ENCODE data around the gene MRPL3. TPM values are rescaled to one million over a fixed set of nuclear protein-coding genes. Genes with fewer than 3 reads are reported as not detected.

MRPL3 gene
- total RNA-seq, 4 donors from 2014 or later = 63.7 to 137 (median 114) TPM

- Histone ChIP-seq H3K27ac (no peak overlapping the region), H3K4me3 (no peak overlapping the region), H3K27me3 (no peaks in the 10 kb centered on the region), H3K4me1 (no peaks in the 10 kb centered on the region), H3K9me3 (no peaks in the 10 kb centered on the region), H3K36me3 (no peaks in the 10 kb centered on the region)
- intact Hi-C loops (cut with DNase I; ENCODE audit: low total_unique reads) = no loop called here
- no peak for DNase-seq
- TF ChIP-seq POLR2A (IDR thresholded peaks at IDR 0.05) = no peak
- TF ChIP-seq, protein P1, sequence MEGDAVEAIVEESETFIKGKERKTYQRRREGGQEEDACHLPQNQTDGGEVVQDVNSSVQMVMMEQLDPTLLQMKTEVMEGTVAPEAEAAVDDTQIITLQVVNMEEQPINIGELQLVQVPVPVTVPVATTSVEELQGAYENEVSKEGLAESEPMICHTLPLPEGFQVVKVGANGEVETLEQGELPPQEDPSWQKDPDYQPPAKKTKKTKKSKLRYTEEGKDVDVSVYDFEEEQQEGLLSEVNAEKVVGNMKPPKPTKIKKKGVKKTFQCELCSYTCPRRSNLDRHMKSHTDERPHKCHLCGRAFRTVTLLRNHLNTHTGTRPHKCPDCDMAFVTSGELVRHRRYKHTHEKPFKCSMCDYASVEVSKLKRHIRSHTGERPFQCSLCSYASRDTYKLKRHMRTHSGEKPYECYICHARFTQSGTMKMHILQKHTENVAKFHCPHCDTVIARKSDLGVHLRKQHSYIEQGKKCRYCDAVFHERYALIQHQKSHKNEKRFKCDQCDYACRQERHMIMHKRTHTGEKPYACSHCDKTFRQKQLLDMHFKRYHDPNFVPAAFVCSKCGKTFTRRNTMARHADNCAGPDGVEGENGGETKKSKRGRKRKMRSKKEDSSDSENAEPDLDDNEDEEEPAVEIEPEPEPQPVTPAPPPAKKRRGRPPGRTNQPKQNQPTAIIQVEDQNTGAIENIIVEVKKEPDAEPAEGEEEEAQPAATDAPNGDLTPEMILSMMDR (IDR thresholded peaks at IDR 0.05) = no peak
These were observed 25.0 kb downstream of the MRPL3 start for GRCh38 chr3:131477813-131478212.

DNA sequence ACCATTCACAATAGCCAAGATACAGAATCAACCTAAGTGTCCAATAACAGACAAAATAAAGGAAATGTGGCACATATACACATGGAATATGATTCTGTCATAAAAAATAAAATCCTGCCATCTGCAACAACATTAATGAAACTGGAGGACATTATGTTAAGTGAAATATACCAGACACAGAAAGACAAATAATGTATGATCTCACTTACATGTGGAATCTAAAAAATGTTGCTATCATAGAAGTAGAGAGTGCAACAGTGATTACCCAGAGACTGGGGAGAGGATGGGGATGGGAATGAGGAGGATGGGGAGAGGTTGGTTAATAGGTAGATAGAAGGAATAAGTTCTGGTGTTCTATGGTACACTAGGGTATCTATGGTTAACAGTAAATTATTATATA lies 28.7 kb downstream of the MRPL3 start:
- Histone ChIP-seq H3K27ac (no peak overlapping the region), H3K4me1 (no peaks in the 10 kb centered on the region), H3K36me3 (no peaks in the 10 kb centered on the region), H3K9me3 (no peaks in the 10 kb centered on the region), H3K4me3 (no peak overlapping the region), H3K27me3 (no peaks in the 10 kb centered on the region)
- intact Hi-C loops (cut with DNase I; ENCODE audit: low total_unique reads) = no loop called here
- DNase-seq = no peak
- TF ChIP-seq, protein P1 (IDR thresholded peaks at IDR 0.05) = no peak
- no peak for TF ChIP-seq POLR2A (IDR thresholded peaks at IDR 0.05)

DNA sequence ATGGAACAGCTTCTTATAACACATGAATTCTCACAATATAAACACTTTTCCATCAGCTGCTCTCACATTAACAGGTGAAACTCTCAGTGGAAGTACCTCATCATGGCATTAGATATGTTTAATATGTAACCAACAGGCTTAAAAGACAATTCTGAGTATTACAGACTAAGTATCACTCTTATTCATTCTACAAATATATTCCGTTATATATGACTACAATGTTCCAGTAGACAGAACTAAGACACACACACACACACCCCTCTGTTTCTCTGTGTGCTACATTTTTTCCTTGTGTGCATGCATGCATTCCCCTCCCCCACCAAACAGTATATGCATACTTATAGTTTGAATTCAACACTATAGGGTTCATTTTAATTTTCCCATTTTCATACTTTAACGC lies 32.4 kb downstream of the MRPL3 start:
- H3K4me3 ChIP-seq = no peak overlapping the region
- no peak for DNase-seq
- intact Hi-C loops (cut with DNase I; ENCODE audit: low total_unique reads) = no loop called here
- no peaks in the 10 kb centered on the region for H3K9me3 ChIP-seq
- H3K4me1 ChIP-seq = no peaks in the 10 kb centered on the region
- H3K36me3 ChIP-seq = no peaks in the 10 kb centered on the region
- TF ChIP-seq, protein P1 (IDR thresholded peaks at IDR 0.05) = no peak
- TF ChIP-seq POLR2A (IDR thresholded peaks at IDR 0.05) = no peak
- no peak overlapping the region for H3K27ac ChIP-seq
- H3K27me3 ChIP-seq = no peaks in the 10 kb centered on the region

GRCh38 chr3:131458653-131459052 lies 44.1 kb downstream of the MRPL3 start:
- no peaks in the 10 kb centered on the region for H3K9me3 ChIP-seq
- intact Hi-C loops (cut with DNase I; ENCODE audit: low total_unique reads) = no loop called here
- no peak overlapping the region for H3K4me3 ChIP-seq
- DNase-seq = no peak
- TF ChIP-seq POLR2A (IDR thresholded peaks at IDR 0.05) = no peak
- TF ChIP-seq, protein P1 (IDR thresholded peaks at IDR 0.05) = no peak
- no peaks in the 10 kb centered on the region for H3K4me1 ChIP-seq
- no peak overlapping the region for H3K27ac ChIP-seq
- H3K36me3 ChIP-seq = peaks cover 0 to 3% of the 10 kb centered on the region in 2 donors
- no peaks in the 10 kb centered on the region for H3K27me3 ChIP-seq

DNA sequence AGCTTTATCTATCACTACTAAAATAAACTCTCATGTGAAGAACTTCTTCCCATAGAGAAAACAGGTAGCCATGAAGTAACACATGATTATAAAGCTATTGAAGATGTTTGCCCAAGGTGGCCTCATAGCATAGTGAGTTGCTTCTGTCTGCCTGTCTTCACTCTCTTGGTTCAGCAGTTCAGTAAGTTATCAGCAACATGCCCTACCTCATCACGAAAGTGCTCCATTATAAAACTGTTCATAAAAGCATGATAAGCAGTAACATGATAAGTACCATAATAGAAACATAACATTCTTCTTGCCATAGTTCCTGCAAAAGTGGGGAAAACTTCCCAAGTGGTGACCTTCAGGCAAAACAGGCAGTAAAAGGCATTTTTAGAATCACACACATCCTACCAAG lies 45.6 kb downstream of the MRPL3 start:
- intact Hi-C loops (cut with DNase I; ENCODE audit: low total_unique reads) = no loop called here
- no peak for TF ChIP-seq POLR2A (IDR thresholded peaks at IDR 0.05)
- TF ChIP-seq, protein P1 (IDR thresholded peaks at IDR 0.05) = no peak
- H3K27ac ChIP-seq = no peak overlapping the region
- no peak for DNase-seq
- peaks cover 0 to 3% of the 10 kb centered on the region in 2 donors for H3K36me3 ChIP-seq
- H3K4me3 ChIP-seq = no peak overlapping the region
- H3K4me1 ChIP-seq = no peaks in the 10 kb centered on the region
- no peaks in the 10 kb centered on the region for H3K9me3 ChIP-seq
- no peaks in the 10 kb centered on the region for H3K27me3 ChIP-seq
